HepG2 (cell line): ENCODE measurements around the gene PCDHA13. TPM values are rescaled to one million over a fixed set of nuclear protein-coding genes. Genes with fewer than 3 reads are reported as not detected.

Experiments used
- HNF4A ChIP-seq: sonication (generic); formaldehyde crosslinking; IDR thresholded peaks from 2 replicates; pipeline ENCODE4 v1.4.0; 2020; ENCODE audit warnings: missing genetic modification reagents
- KDM5B ChIP-seq: sonication (generic); formaldehyde crosslinking; IDR thresholded peaks from 2 replicates; pipeline ENCODE4 v1.4.0; 2020; ENCODE audit warnings: missing genetic modification reagents, mild to moderate bottlenecking, borderline replicate concordance
- MLLT10 ChIP-seq: sonication (generic); formaldehyde crosslinking; IDR thresholded peaks from 2 replicates; pipeline ENCODE4 v1.4.0; 2020; ENCODE audit warnings: missing genetic modification reagents
- THYN1 ChIP-seq: sonication (generic); formaldehyde crosslinking; IDR thresholded peaks from 2 replicates; pipeline ENCODE4 v1.8.1; 2023; ENCODE audit warnings: low read depth, mild to moderate bottlenecking, moderate library complexity, missing genetic modification reagents, borderline replicate concordance
- YY1 ChIP-seq: IDR thresholded peaks from 2 replicates; pipeline ENCODE4 v1.6.1; 2011; ENCODE audit warnings: low read length, low read depth, moderate library complexity, mild to moderate bottlenecking; ENCODE audit not compliant: insufficient read depth, insufficient replicate concordance
- ZBTB7B ChIP-seq: sonication (generic); formaldehyde crosslinking; IDR thresholded peaks from 2 replicates; pipeline ENCODE4 v1.4.0; 2020; ENCODE audit warnings: missing genetic modification reagents
- ZNF557 ChIP-seq: sonication (generic); formaldehyde crosslinking; IDR thresholded peaks from 2 replicates; pipeline ENCODE4 v1.4.0; 2020; ENCODE audit warnings: missing genetic modification reagents
- ZSCAN21 ChIP-seq: sonication (generic); formaldehyde crosslinking; IDR thresholded peaks from 2 replicates; pipeline ENCODE4 v1.8.0; 2022; ENCODE audit warnings: mild to moderate bottlenecking, missing genetic modification reagents, moderate library complexity, borderline replicate concordance
- polyA plus RNA-seq, 8 experiments: library from polyadenylated mRNA; depleted of rRNA in 3 of 8; stranded (reverse) in 7 of 8; unstranded in 1 of 8; fragments of >200 nt; fragmentation: Illumina TruSeq in 4 of 8; extraction: Trizol in 4 of 8; gene quantifications; 2 replicates each; pipeline versions ENCODE4 v1.2.1 to v1.2.3, GENCODE V29; 2011 to 2016; ENCODE audit warnings: low read depth in 4 of 8, missing spikeins in 1 of 8, mixed read lengths in 1 of 8; ENCODE audit not compliant: insufficient read depth in 1 of 8
- total RNA-seq, 5 experiments: library from RNA; depleted of rRNA; stranded (reverse); fragments of >200 nt; fragmentation: Illumina TruSeq; extraction: Trizol; gene quantifications; 2 replicates each; pipeline ENCODE4 v1.2.3, GENCODE V29; 2016; ENCODE audit warnings: low read depth in 1 of 5
- TF ChIP-seq, protein P1 (sequence below): sonication (generic); formaldehyde crosslinking; IDR thresholded peaks from 2 replicates; pipeline ENCODE4 v1.5.0; 2020; ENCODE audit warnings: missing genetic modification reagents
- TF ChIP-seq, protein P2 (sequence below): sonication (generic); formaldehyde crosslinking; IDR thresholded peaks from 2 replicates; pipeline ENCODE4 v1.8.1; 2023; ENCODE audit warnings: mild to moderate bottlenecking, missing genetic modification reagents, borderline replicate concordance
- TF ChIP-seq, protein P3 (sequence below): sonication (generic); formaldehyde crosslinking; IDR thresholded peaks from 2 replicates; pipeline ENCODE4 v1.4.0; 2020; ENCODE audit warnings: missing genetic modification reagents, borderline replicate concordance
- TF ChIP-seq, protein P4 (sequence below): sonication (generic); formaldehyde crosslinking; IDR thresholded peaks from 2 replicates; pipeline ENCODE4 v1.5.0; 2020; ENCODE audit warnings: missing genetic modification reagents

The PCDHA13 gene
- total and polyA plus RNA-seq, 2 of the 13 experiments (the other 11 are each of a cell fraction or from before 2014, with no cell fraction given) = 0.03 to 0.04 TPM

DNA sequence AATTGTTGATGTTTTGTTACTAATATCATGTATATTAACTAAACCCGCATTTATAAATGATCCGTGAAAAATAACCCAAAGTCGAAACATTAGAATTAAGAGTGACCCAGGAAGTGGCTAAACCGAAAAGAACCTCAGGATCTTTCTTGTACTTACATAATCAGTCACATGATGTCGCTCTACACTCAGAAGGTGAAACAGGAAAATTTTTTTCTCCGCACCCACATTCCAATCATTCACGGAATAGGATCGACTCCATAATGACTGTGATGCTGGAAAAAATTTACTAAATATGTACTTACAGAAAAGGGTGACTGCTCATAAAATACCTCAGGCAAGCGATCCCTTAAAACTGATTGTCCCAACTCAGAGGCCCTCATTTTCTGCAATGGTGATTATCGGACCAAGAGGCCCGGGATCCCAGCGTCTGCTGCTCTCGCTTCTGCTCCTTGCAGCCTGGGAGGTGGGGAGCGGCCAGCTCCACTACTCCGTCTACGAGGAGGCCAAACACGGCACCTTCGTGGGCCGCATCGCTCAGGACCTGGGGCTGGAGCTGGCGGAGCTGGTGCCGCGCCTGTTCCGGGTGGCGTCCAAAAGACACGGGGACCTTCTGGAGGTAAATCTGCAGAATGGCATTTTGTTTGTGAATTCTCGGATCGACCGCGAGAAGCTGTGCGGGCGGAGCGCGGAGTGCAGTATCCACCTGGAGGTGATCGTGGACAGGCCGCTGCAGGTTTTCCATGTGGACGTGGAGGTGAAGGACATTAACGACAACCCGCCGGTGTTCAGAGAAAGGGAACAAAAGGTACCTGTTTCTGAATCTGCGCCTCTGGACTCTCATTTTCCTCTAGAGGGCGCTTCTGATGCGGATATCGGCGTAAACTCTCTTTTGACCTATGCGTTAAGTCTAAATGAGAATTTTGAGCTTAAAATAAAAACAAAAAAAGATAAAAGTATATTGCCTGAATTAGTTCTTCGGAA, 6.5 kb upstream of the PCDHA13 start, which contains the start of gene PCDHA12 (continued):
- TF ChIP-seq, protein P1, sequence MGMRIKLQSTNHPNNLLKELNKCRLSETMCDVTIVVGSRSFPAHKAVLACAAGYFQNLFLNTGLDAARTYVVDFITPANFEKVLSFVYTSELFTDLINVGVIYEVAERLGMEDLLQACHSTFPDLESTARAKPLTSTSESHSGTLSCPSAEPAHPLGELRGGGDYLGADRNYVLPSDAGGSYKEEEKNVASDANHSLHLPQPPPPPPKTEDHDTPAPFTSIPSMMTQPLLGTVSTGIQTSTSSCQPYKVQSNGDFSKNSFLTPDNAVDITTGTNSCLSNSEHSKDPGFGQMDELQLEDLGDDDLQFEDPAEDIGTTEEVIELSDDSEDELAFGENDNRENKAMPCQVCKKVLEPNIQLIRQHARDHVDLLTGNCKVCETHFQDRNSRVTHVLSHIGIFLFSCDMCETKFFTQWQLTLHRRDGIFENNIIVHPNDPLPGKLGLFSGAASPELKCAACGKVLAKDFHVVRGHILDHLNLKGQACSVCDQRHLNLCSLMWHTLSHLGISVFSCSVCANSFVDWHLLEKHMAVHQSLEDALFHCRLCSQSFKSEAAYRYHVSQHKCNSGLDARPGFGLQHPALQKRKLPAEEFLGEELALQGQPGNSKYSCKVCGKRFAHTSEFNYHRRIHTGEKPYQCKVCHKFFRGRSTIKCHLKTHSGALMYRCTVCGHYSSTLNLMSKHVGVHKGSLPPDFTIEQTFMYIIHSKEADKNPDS (CRISPR knock-in tag) = no peak
- TF ChIP-seq KDM5B (no peak), ZNF557 (no peak), ZBTB7B (CRISPR knock-in tag) (no peak), YY1 (no peak), HNF4A (CRISPR knock-in tag) (no peak), ZSCAN21 (CRISPR knock-in tag) (no peak), MLLT10 (CRISPR knock-in tag) (no peak), THYN1 (CRISPR knock-in tag) (no peak)
- TF ChIP-seq, protein P2, sequence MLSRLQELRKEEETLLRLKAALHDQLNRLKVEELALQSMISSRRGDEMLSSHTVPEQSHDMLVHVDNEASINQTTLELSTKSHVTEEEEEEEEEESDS (CRISPR knock-in tag) = no peak
- TF ChIP-seq, protein P3, sequence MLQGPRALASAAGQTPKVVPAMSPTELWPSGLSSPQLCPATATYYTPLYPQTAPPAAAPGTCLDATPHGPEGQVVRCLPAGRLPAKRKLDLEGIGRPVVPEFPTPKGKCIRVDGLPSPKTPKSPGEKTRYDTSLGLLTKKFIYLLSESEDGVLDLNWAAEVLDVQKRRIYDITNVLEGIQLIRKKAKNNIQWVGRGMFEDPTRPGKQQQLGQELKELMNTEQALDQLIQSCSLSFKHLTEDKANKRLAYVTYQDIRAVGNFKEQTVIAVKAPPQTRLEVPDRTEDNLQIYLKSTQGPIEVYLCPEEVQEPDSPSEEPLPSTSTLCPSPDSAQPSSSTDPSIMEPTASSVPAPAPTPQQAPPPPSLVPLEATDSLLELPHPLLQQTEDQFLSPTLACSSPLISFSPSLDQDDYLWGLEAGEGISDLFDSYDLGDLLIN (CRISPR knock-in tag) = no peak
- TF ChIP-seq, protein P4, sequence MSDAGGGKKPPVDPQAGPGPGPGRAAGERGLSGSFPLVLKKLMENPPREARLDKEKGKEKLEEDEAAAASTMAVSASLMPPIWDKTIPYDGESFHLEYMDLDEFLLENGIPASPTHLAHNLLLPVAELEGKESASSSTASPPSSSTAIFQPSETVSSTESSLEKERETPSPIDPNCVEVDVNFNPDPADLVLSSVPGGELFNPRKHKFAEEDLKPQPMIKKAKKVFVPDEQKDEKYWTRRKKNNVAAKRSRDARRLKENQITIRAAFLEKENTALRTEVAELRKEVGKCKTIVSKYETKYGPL (CRISPR knock-in tag) = no peak
- TF ChIP-seq, all 625 proteins: peak for 0
